Breast epithelium (tissue), 4 donors: Measurements from ENCODE around the gene LYST. TPM values are rescaled to one million over a fixed set of nuclear protein-coding genes. Genes with fewer than 3 reads are reported as not detected.

Experiments used
- DNase-seq, 2 donors: peaks; one replicate each; pipeline ENCODE4 v3.0.0-alpha.2; 2019; ENCODE audit warnings: low spot score in 2 of 2
- H3K27ac ChIP-seq, 2 donors: fragments of 200-600 bp; sonication (generic) in 1 of 2; one replicate each; pipeline ENCODE4 v1.5.1; 2016 to 2019; ENCODE audit warnings: mild to moderate bottlenecking in 1 of 2
- H3K27me3 ChIP-seq, 2 donors: fragments of 200-600 bp; sonication (generic) in 1 of 2; one replicate each; pipeline versions ENCODE4 v1.5.1 to v1.6.0; 2017 to 2019; ENCODE audit warnings: control low read depth in 1 of 2, mild to moderate bottlenecking in 1 of 2
- H3K36me3 ChIP-seq: fragments of 200-600 bp; one replicate; pipeline ENCODE4 v1.5.1; 2019
- H3K4me1 ChIP-seq, 2 donors: fragments of 200-600 bp; sonication (generic); one replicate each; pipeline ENCODE4 v1.5.1; 2016 to 2019; ENCODE audit warnings: control low read depth in 1 of 2
- H3K4me3 ChIP-seq, 3 donors: fragments of 200-600 bp; sonication (generic); 1 replicate in 2 of 3; 2 replicates in 1 of 3; pipeline ENCODE4 v1.5.1; 2016 to 2019; ENCODE audit warnings: mild to moderate bottlenecking in 3 of 3, moderate library complexity in 2 of 3
- H3K9me3 ChIP-seq, 2 donors: fragments of 200-600 bp; sonication (generic) in 1 of 2; one replicate each; pipeline ENCODE4 v1.5.1; 2016 to 2019; ENCODE audit warnings: control low read depth in 1 of 2
- POLR2A ChIP-seq: fragments of 450-650 bp; IDR thresholded peaks from one replicate; pipeline ENCODE4 v1.6.1; 2016; ENCODE audit warnings: antibody characterized with exemption, mild to moderate bottlenecking, moderate library complexity
- POLR2AphosphoS5 ChIP-seq, 3 donors: sonication (generic); formaldehyde crosslinking; IDR thresholded peaks; one replicate each; pipeline ENCODE4 v1.6.1; 2017; ENCODE audit warnings: antibody characterized with exemption in 3 of 3
- intact Hi-C: fragments of 100-400 bp; cut with DNase I; formaldehyde crosslinking; loops from one replicate; pipeline ENCODE4 v1.15.1; 2023; ENCODE audit warnings: low total_unique reads
- total RNA-seq, 3 donors: library from RNA; depleted of rRNA; stranded (reverse); fragments of >200 nt; gene quantifications; one replicate each; pipeline ENCODE4 v1.1.0, GENCODE V29; 2016
- TF ChIP-seq, protein P1 (sequence below), 3 donors: fragments of 450-650 bp; IDR thresholded peaks; one replicate each; pipeline ENCODE4 v1.5.1; 2016 to 2017; ENCODE audit warnings: antibody characterized with exemption in 3 of 3, mild to moderate bottlenecking in 3 of 3, moderate library complexity in 3 of 3

Gene LYST
- total RNA-seq, 3 donors from 2014 or later: 63.3 to 78.3 (median 66.1) TPM

DNA sequence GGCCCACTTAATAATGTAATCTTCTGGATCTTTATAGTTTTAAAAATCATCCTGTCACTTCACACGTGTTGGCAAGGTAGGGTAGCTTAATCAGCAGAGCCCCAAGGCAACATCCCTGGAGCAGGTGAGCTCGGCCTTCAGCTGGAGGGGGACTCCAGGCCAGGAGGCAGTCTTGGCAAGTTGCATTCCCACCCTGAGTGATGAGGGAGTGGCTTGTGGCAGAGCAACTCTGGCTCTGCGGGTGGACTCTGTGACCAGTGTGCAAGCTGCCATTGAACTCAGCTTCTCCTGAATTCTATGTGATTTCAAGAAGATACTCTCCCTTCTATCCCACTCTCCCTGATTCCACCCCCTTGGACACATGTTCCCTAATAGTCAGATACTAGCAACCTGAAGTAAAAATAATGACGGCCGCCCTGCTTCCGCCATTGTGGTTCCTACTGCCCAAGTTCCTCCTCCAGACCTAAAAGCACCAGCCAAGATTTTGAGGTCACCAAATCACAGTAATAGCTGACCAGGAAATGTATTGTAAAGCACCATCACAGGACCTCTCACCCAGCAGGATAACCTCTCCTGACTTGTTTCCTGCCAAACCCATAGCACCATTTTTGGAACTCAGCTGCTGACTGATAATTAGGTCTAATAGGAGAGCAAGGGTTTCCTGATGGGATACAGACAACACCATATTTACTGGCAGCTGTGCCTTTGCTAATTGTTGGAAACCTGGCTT is 11.5 kb upstream of the LYST start:
- intact Hi-C loops: no loop called here
- no peak overlapping the region for H3K4me3 ChIP-seq
- no peaks in the 10 kb centered on the region for H3K9me3 ChIP-seq
- peaks cover 0 to 6% of the 10 kb centered on the region in 2 donors for H3K4me1 ChIP-seq
- peak overlapping the region in 1 of 2 donors; percentile 68 for H3K27ac ChIP-seq
- DNase-seq: no peak
- no peaks in the 10 kb centered on the region for H3K27me3 ChIP-seq
- TF ChIP-seq POLR2A (no peak), POLR2AphosphoS5 (IDR thresholded peaks at IDR 0.05) (no peak)
- TF ChIP-seq, protein P1, sequence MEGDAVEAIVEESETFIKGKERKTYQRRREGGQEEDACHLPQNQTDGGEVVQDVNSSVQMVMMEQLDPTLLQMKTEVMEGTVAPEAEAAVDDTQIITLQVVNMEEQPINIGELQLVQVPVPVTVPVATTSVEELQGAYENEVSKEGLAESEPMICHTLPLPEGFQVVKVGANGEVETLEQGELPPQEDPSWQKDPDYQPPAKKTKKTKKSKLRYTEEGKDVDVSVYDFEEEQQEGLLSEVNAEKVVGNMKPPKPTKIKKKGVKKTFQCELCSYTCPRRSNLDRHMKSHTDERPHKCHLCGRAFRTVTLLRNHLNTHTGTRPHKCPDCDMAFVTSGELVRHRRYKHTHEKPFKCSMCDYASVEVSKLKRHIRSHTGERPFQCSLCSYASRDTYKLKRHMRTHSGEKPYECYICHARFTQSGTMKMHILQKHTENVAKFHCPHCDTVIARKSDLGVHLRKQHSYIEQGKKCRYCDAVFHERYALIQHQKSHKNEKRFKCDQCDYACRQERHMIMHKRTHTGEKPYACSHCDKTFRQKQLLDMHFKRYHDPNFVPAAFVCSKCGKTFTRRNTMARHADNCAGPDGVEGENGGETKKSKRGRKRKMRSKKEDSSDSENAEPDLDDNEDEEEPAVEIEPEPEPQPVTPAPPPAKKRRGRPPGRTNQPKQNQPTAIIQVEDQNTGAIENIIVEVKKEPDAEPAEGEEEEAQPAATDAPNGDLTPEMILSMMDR (IDR thresholded peaks at IDR 0.05): no peak
- no peaks in the 10 kb centered on the region for H3K36me3 ChIP-seq

DNA sequence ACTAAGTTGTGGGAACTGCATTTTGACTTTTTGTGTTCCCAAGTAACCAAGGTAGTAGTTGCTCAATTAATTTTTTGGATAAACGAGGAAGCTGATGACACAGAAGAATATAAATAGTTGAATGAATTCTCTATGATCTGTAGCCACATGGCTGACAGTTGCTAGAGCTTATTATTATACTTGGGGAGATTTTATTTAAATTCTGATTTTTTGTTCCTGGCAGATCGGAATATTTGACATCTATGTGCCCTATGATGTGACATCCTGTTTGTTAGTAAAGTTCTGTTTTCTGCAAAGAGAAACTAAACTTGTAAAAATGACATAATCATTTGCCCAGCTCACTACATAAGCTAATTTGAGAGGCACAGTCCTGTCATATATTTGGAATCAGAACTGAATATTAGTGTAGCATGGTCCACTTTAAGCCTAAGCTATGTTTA is 9.7 kb upstream of the LYST start:
- H3K36me3 ChIP-seq: no peaks in the 10 kb centered on the region
- intact Hi-C loops: no loop called here
- no peaks in the 10 kb centered on the region for H3K9me3 ChIP-seq
- no peak overlapping the region for H3K27ac ChIP-seq
- H3K4me3 ChIP-seq: no peak overlapping the region
- TF ChIP-seq POLR2A (no peak), POLR2AphosphoS5 (IDR thresholded peaks at IDR 0.05) (no peak)
- TF ChIP-seq, protein P1 (IDR thresholded peaks at IDR 0.05): no peak
- DNase-seq: no peak
- no peaks in the 10 kb centered on the region for H3K27me3 ChIP-seq
- H3K4me1 ChIP-seq: no peaks in the 10 kb centered on the region

DNA sequence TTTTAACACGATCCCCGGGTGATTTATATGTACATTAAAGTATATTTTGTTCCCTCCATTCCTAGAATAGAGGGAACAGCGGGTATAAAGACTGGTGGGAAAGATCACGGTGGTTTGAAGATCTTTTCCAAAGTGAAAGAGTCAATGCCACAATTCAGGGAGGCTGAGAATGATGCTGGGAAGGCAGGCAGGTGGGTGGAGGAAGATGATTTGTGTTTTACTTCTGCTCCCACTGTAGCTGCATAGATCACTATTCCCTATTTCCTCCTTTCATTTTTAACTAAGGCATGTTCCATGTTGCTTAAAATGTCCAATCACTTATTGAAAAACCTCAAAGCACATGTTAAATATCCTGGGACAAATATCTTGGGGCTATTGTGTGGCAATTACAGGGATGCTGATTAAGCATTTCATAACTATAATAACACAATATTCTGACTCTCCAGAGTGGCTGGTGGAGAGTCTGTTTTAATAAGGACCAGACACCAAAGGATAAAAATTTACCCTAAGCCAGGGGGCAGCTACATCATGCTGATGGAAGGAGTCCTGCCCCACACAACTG is 8.4 kb upstream of the LYST start:
- Histone ChIP-seq H3K36me3 (no peaks in the 10 kb centered on the region), H3K4me3 (no peak overlapping the region), H3K27me3 (no peaks in the 10 kb centered on the region), H3K9me3 (no peaks in the 10 kb centered on the region), H3K4me1 (no peaks in the 10 kb centered on the region), H3K27ac (peak overlapping the region in 1 of 2 donors; percentile 50)
- intact Hi-C loops: no loop called here
- TF ChIP-seq, protein P1 (IDR thresholded peaks at IDR 0.05): no peak
- TF ChIP-seq POLR2A (no peak), POLR2AphosphoS5 (IDR thresholded peaks at IDR 0.05) (no peak)
- DNase-seq: no peak

DNA sequence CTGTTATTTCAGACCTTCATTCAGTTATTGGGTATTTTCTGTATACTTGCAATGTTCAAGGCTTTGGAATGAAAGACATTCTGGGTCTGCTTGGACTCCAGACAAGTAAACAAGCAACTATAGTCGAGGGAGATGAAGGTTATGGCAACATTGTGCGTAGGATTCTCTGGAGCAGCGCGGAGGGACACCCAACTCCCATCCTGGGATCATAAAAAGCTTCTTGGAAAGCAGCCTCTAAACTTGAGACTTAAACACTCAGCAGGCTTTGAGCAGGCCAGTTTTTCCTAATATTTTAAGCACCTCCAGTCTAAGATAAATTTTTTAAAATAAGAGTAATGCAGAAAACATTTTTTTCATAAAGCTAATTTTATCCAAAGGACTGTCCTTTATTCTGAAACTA is 7.6 kb upstream of the LYST start:
- intact Hi-C loops: no loop called here
- TF ChIP-seq, protein P1 (IDR thresholded peaks at IDR 0.05): no peak
- TF ChIP-seq POLR2AphosphoS5 (IDR thresholded peaks at IDR 0.05): no peak
- TF ChIP-seq POLR2A: no peak
- Histone ChIP-seq H3K4me3 (no peak overlapping the region), H3K27me3 (no peaks in the 10 kb centered on the region), H3K36me3 (no peaks in the 10 kb centered on the region), H3K9me3 (no peaks in the 10 kb centered on the region), H3K27ac (no peak overlapping the region), H3K4me1 (no peaks in the 10 kb centered on the region)
- no peak for DNase-seq

DNA sequence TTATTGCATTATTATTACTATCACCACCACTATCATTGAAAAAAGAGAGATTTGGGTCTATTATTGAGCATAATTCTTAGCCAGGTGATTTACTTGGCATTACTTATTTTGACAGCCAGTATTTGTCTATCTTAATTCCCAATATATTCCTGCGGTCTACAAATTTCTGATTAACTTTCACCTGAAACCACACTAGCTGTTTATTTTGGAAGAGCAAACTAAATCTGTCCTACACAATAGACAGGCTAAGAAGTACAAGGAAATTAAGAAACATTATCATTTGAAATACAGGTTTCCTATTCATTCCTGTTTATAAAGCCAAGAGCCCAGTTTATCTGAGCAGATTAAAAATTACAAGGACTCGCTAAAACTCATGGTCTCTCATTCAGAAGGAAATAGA is 6.9 kb upstream of the LYST start:
- Histone ChIP-seq H3K27ac (peak overlapping the region in 1 of 2 donors; percentile 15), H3K9me3 (no peaks in the 10 kb centered on the region), H3K27me3 (no peaks in the 10 kb centered on the region), H3K4me1 (no peaks in the 10 kb centered on the region), H3K4me3 (no peak overlapping the region), H3K36me3 (no peaks in the 10 kb centered on the region)
- TF ChIP-seq POLR2AphosphoS5 (IDR thresholded peaks at IDR 0.05): no peak
- TF ChIP-seq POLR2A: no peak
- TF ChIP-seq, protein P1 (IDR thresholded peaks at IDR 0.05): no peak
- intact Hi-C loops: no loop called here
- DNase-seq: no peak
